Lung (tissue), 12 donors: ENCODE measurements around the gene SCGB1D1. TPM values are rescaled to one million over a fixed set of nuclear protein-coding genes. Genes with fewer than 3 reads are reported as not detected.

Experiments
- ATAC-seq: fragments of 200-7000 bp; cut with Tn5 transposase; one replicate; pipeline ENCODE4 v1.9.1; 2020; ENCODE audit warnings: moderate number of reproducible peaks; ENCODE audit not compliant: insufficient read depth, low FRiP score
- DNase-seq, 3 donors: peaks; one replicate each; pipeline ENCODE4 v3.0.0-alpha.2; 2013 to 2017
- H3K27ac ChIP-seq, 2 donors: one replicate each; pipeline ENCODE4 v1.5.1; 2013; ENCODE audit warnings: mild to moderate bottlenecking in 2 of 2, moderate library complexity in 2 of 2, control low read depth in 1 of 2, inconsistent platforms in 1 of 2, low read depth in 1 of 2, low read length in 1 of 2
- H3K27me3 ChIP-seq, 3 donors: one replicate each; pipeline ENCODE4 v1.5.1; 2013; ENCODE audit warnings: low read length in 2 of 3; ENCODE audit not compliant: control insufficient read depth in 3 of 3, insufficient read depth in 3 of 3
- H3K36me3 ChIP-seq, 4 donors: one replicate each; pipeline ENCODE4 v1.5.1; 2013; ENCODE audit warnings: low read length in 4 of 4, mild to moderate bottlenecking in 1 of 4, moderate library complexity in 1 of 4; ENCODE audit not compliant: control insufficient read depth in 4 of 4, insufficient read depth in 4 of 4
- H3K4me1 ChIP-seq, 5 donors: one replicate each; pipeline ENCODE4 v1.5.1; 2013; ENCODE audit warnings: low read length in 5 of 5, mild to moderate bottlenecking in 2 of 5, moderate library complexity in 1 of 5; ENCODE audit not compliant: control insufficient read depth in 5 of 5, insufficient read depth in 5 of 5
- H3K4me3 ChIP-seq: one replicate; pipeline ENCODE4 v1.5.1; 2013; ENCODE audit warnings: mild to moderate bottlenecking, control low read depth, moderate library complexity
- H3K9ac ChIP-seq, 2 donors: one replicate each; pipeline ENCODE4 v1.5.1; 2013; ENCODE audit warnings: low read length in 2 of 2, control low read depth in 1 of 2; ENCODE audit not compliant: insufficient read depth in 1 of 2
- H3K9me3 ChIP-seq, 4 donors: one replicate each; pipeline ENCODE4 v1.5.1; 2013; ENCODE audit warnings: low read length in 3 of 4, mild to moderate bottlenecking in 1 of 4, moderate library complexity in 1 of 4; ENCODE audit not compliant: control insufficient read depth in 4 of 4, insufficient read depth in 3 of 4
- WGBS, 2 donors: extraction: QIAGEN DNeasy Blood & Tissue Kit; methylation state at CpG; one replicate each; pipeline ENCODE4 v1.1.7; 2013; 5-methylcytosine and 5-hydroxymethylcytosine counted together
- polyA plus RNA-seq, 2 donors: library from polyadenylated mRNA; stranded (reverse); fragments of 200-250 nt; gene quantifications; one replicate each; pipeline ENCODE4 v1.2.1, GENCODE V29; 2013
- total RNA-seq, 2 donors: library from RNA; depleted of rRNA in 1 of 2; stranded (reverse); fragments of >200 nt in 1 of 2; gene quantifications; one replicate each; pipeline ENCODE4 v1.2.1, GENCODE V29; 2014 to 2021
- TF ChIP-seq, protein P1 (sequence below): IDR thresholded peaks from 2 replicates; pipeline ENCODE4 v1.5.1; 2012; ENCODE audit warnings: mild to moderate bottlenecking; ENCODE audit errors: control extremely low read depth, extremely low read depth
- donor health status: control.
- donor health status: control.
- donor health status: Bipolar disorder and iron deficiency.
- donor health status: healthy.
- donor health status: DM: yes; HTN: yes; CAD: no.

Gene SCGB1D1
- total and polyA plus RNA-seq, 4 donors: not detected

DNA sequence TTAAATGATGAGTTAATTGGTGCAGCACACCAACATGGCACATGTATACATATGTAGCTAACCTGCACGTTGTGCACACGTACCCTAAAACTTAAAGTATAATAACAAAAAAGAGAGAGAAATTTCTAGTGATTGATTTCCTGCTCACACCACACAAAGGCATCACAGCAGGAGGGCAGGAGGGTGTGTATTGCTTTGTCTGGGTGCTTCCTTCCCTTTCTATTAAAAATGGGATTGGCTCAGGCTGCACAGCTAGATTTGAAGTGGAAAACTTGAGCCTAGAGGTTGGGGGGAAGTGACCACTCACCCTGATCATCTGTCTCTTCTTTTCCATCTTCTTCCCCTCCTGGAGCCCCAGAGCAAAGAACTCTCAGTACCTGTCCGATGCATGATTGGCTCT lies 51.1 kb downstream of the SCGB1D1 start:
- H3K9ac ChIP-seq: no peak overlapping the region
- H3K4me1 ChIP-seq: no peaks in the 10 kb centered on the region
- H3K4me3 ChIP-seq: no peak overlapping the region
- H3K9me3 ChIP-seq: peaks cover 0 to 5% (median 0%) of the 10 kb centered on the region in 4 donors
- H3K27me3 ChIP-seq: peaks cover 0 to 9% (median 0%) of the 10 kb centered on the region in 3 donors
- H3K36me3 ChIP-seq: no peaks in the 10 kb centered on the region
- WGBS, 2 donors: 87 to 92% methylated on average over 3 of the region's 3 CpGs
- TF ChIP-seq, protein P1, sequence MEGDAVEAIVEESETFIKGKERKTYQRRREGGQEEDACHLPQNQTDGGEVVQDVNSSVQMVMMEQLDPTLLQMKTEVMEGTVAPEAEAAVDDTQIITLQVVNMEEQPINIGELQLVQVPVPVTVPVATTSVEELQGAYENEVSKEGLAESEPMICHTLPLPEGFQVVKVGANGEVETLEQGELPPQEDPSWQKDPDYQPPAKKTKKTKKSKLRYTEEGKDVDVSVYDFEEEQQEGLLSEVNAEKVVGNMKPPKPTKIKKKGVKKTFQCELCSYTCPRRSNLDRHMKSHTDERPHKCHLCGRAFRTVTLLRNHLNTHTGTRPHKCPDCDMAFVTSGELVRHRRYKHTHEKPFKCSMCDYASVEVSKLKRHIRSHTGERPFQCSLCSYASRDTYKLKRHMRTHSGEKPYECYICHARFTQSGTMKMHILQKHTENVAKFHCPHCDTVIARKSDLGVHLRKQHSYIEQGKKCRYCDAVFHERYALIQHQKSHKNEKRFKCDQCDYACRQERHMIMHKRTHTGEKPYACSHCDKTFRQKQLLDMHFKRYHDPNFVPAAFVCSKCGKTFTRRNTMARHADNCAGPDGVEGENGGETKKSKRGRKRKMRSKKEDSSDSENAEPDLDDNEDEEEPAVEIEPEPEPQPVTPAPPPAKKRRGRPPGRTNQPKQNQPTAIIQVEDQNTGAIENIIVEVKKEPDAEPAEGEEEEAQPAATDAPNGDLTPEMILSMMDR: no peak
- no peak for ATAC-seq
- DNase-seq: no peak
- H3K27ac ChIP-seq: no peak overlapping the region

DNA sequence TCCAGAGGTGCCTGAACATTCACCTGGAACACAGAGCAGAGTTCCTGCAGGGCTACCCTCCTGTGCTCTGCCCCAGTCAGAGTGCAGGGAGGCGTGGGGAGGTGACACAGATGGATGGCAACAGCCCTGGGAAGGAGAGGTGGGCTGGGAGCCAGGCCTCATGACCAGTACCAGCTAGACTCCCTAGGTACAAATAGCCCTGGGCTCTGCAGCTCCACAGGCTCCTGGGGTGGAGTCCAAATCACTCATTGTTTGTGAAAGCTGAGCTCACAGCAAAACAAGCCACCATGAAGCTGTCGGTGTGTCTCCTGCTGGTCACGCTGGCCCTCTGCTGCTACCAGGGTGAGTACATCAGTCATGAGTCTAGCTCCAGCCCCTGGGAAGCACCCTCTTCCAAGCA lies 52.0 kb downstream of the SCGB1D1 start, which contains the start of gene SCGB1D2:
TSS of gene SCGB1D2 (plus strand) at position 219 of the 400 bp plus-strand sequence. CDS start at position 288, 69 bp downstream.
- ATAC-seq (no peak), DNase-seq (no peak)
- peaks cover 0 to 5% (median 0%) of the 10 kb centered on the region in 4 donors for H3K9me3 ChIP-seq
- H3K27ac ChIP-seq: no peak within 1 kb of the TSS
- no peaks in the 10 kb centered on the region for H3K36me3 ChIP-seq
- TF ChIP-seq, protein P1: no peak
- 22 to 24% methylated on average over 3 of the region's 3 CpGs for WGBS, 2 donors
- no peak within 1 kb of the TSS for H3K9ac ChIP-seq
- H3K4me1 ChIP-seq: no peaks in the 10 kb centered on the region
- H3K4me3 ChIP-seq: no peak within 1 kb of the TSS
- H3K27me3 ChIP-seq: peaks cover 0 to 9% (median 0%) of the 10 kb centered on the region in 3 donors

Other genes with a start within 250 kb of the SCGB1D1 start
- 10 to 100 TPM in 1 of 2 donors, 1 to 10 TPM in 1; 4.9 to 16.6 TPM for gene BEST1, start 239.9 kb upstream of the SCGB1D1 start, total RNA-seq
- gene BEST1, start 239.9 kb upstream of the SCGB1D1 start, polyA plus RNA-seq: 10 to 100 TPM in 1 of 2 donors, 1 to 10 TPM in 1; 6.1 to 27.3 TPM
- gene FTH1, start 222.6 kb upstream of the SCGB1D1 start, total RNA-seq: 1,000 to 10,000 TPM; 1,737 to 4,072 TPM
- over 10,000 TPM in 1 of 2 donors, 1,000 to 10,000 TPM in 1; 6,299 to 24,273 TPM for gene FTH1, start 222.6 kb upstream of the SCGB1D1 start, polyA plus RNA-seq
- gene INCENP, start 66.2 kb upstream of the SCGB1D1 start, total RNA-seq: 10 to 100 TPM; 13.3 to 14.1 TPM
- 1 to 10 TPM; 3.8 to 6.8 TPM for gene INCENP, start 66.2 kb upstream of the SCGB1D1 start, polyA plus RNA-seq
- 1 to 10 TPM in 1 of 2 donors, under 1 TPM in 1; 0.88 to 8.0 TPM for gene SCGB2A1, start 18.5 kb downstream of the SCGB1D1 start, total RNA-seq
- 1 to 10 TPM; 3.4 to 3.7 TPM for gene SCGB2A1, start 18.5 kb downstream of the SCGB1D1 start, polyA plus RNA-seq
- gene SCGB1D2, start 52.0 kb downstream of the SCGB1D1 start, total RNA-seq: not detected
- gene SCGB1D2, start 52.0 kb downstream of the SCGB1D1 start, polyA plus RNA-seq: not detected
- gene SCGB2A2, start 79.9 kb downstream of the SCGB1D1 start, total RNA-seq: not detected
- not detected for gene SCGB2A2, start 79.9 kb downstream of the SCGB1D1 start, polyA plus RNA-seq
- gene SCGB1D4, start 108.9 kb downstream of the SCGB1D1 start, total RNA-seq: not detected
- gene SCGB1D4, start 108.9 kb downstream of the SCGB1D1 start, polyA plus RNA-seq: not detected
- gene ASRGL1, start 147.2 kb downstream of the SCGB1D1 start, total RNA-seq: 10 to 100 TPM in 1 of 2 donors, 1 to 10 TPM in 1; 6.3 to 36.1 TPM
- gene ASRGL1, start 147.2 kb downstream of the SCGB1D1 start, polyA plus RNA-seq: 10 to 100 TPM; 21.9 to 34.5 TPM
- 1,000 to 10,000 TPM in 1 of 2 donors, 10 to 100 TPM in 1; 16.0 to 5,001 TPM for gene SCGB1A1, start 228.8 kb downstream of the SCGB1D1 start, total RNA-seq
- gene SCGB1A1, start 228.8 kb downstream of the SCGB1D1 start, polyA plus RNA-seq: 1,000 to 10,000 TPM; 2,989 to 6,099 TPM